ENCODE results near the gene AGBL4. TPM values are rescaled to one million over a fixed set of nuclear protein-coding genes. Genes with fewer than 3 reads are reported as not detected.

Gene AGBL4
- total and polyA plus RNA-seq, 9 of the 15 experiments (the other 6 are each of a cell fraction or from before 2014, with no cell fraction given): 0.11 TPM; not detected in 7

DNA sequence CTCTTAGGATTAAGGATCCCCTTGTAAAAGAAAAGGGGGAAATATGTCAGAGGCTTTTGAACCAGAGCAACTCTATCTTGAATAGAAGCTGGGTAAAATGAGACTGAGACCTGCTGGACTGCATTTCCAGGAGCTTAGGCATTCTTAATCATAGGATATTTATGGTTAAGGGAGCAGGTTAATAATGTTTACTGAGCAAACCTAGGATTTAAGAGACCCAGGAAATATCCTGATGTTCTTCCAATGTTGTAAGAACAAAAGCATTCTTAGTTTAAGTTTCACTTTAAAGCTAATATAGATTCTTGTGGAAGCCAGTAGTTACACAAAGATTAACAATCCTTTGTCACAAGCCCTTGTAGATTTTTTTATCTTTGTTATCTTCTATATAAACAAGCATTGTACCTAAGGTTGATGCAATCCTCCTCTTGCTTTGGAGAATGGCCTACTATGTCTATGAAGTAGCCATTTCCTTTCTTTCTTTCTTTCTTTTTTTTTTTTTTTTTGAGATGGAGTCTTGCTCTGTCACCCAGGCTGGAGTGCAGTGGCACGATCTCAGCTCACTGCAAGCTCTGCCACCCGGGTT, 676.9 kb downstream of the AGBL4 start:
- Histone ChIP-seq H3K4me2 (ENCODE audit: insufficient read depth, low read length) (no peak overlapping the region), H2AFZ (ENCODE audit: low read depth, low read length) (no peak overlapping the region), H3K9me1 (ENCODE audit: control insufficient read depth, insufficient read depth, low read length) (no peaks in the 10 kb centered on the region), H3K9me3 (replicated peaks; ENCODE audit: control insufficient read depth, insufficient read depth, low read depth, low read length) (no peaks in the 10 kb centered on the region), H4K20me1 (replicated peaks; ENCODE audit: control insufficient read depth, insufficient read depth, low read length) (no peaks in the 10 kb centered on the region), H3K27ac (ENCODE audit: extremely low read depth, low read depth, low read length) (no peak overlapping the region), H3K4me1 (replicated peaks in 1 of 2; ENCODE audit: control insufficient read depth in 2 of 2, insufficient read depth in 2 of 2, low read length in 2 of 2) (no peaks in the 10 kb centered on the region), H3K9ac (ENCODE audit: insufficient read depth in 1 of 2, low read depth in 2 of 2, low read length in 2 of 2) (no peak overlapping the region), H3K27me3 (ENCODE audit: control insufficient read depth in 2 of 2, insufficient read depth in 2 of 2, low read length in 2 of 2) (no peaks in the 10 kb centered on the region), H3K4me3 (no peak overlapping the region), H3K79me2 (ENCODE audit: control insufficient read depth, insufficient read depth, low read length) (no peaks in the 10 kb centered on the region), H3K36me3 (ENCODE audit: control insufficient read depth, insufficient read depth, low read length) (no peaks in the 10 kb centered on the region)
- FAIRE-seq: no peak
- CTCF ChIA-PET (ENCODE audit: low intra/inter-chr PET ratio): no interaction called here
- POLR2A ChIA-PET: interaction anchor here (0.6 kb wide), 1 partner anchor 1475 kb away, joined by 3 read pairs; no protein-coding TSS in a partner anchor
- DNase-seq (ENCODE audit: extremely low read depth in 1 of 4, low spot score in 3 of 4): no peak
- BruUV-seq (replicated peaks): no TSS peak
- in situ Hi-C loops (cut with MboI) (no loop called here), intact Hi-C loops (cut with micrococcal nuclease) (no loop called here)
- TF ChIP-seq NFATC3 (IDR thresholded peaks at IDR 0.05) (no peak), NBN (IDR thresholded peaks at IDR 0.05; ENCODE audit: low read depth) (no peak), GABPA (tag; conservative IDR thresholded peaks at IDR 0.05; ENCODE audit: low read depth) (no peak), DMBX1 (CRISPR knock-in tag; IDR thresholded peaks at IDR 0.05; ENCODE audit: borderline replicate concordance) (no peak), STAT5B (CRISPR knock-in tag; IDR thresholded peaks at IDR 0.05) (no peak)
- TF ChIP-seq, protein P1, sequence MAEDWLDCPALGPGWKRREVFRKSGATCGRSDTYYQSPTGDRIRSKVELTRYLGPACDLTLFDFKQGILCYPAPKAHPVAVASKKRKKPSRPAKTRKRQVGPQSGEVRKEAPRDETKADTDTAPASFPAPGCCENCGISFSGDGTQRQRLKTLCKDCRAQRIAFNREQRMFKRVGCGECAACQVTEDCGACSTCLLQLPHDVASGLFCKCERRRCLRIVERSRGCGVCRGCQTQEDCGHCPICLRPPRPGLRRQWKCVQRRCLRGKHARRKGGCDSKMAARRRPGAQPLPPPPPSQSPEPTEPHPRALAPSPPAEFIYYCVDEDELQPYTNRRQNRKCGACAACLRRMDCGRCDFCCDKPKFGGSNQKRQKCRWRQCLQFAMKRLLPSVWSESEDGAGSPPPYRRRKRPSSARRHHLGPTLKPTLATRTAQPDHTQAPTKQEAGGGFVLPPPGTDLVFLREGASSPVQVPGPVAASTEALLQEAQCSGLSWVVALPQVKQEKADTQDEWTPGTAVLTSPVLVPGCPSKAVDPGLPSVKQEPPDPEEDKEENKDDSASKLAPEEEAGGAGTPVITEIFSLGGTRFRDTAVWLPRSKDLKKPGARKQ (CRISPR knock-in tag; IDR thresholded peaks at IDR 0.05): no peak
- TF ChIP-seq, protein P2, sequence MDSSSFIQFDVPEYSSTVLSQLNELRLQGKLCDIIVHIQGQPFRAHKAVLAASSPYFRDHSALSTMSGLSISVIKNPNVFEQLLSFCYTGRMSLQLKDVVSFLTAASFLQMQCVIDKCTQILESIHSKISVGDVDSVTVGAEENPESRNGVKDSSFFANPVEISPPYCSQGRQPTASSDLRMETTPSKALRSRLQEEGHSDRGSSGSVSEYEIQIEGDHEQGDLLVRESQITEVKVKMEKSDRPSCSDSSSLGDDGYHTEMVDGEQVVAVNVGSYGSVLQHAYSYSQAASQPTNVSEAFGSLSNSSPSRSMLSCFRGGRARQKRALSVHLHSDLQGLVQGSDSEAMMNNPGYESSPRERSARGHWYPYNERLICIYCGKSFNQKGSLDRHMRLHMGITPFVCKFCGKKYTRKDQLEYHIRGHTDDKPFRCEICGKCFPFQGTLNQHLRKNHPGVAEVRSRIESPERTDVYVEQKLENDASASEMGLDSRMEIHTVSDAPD (CRISPR knock-in tag; IDR thresholded peaks at IDR 0.05): no peak
- TF ChIP-seq, protein P3, sequence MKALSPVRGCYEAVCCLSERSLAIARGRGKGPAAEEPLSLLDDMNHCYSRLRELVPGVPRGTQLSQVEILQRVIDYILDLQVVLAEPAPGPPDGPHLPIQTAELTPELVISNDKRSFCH (CRISPR knock-in tag; IDR thresholded peaks at IDR 0.05): no peak
- TF ChIP-seq, protein P3 (tag; IDR thresholded peaks at IDR 0.05): no peak
- TF ChIP-seq, protein P4, sequence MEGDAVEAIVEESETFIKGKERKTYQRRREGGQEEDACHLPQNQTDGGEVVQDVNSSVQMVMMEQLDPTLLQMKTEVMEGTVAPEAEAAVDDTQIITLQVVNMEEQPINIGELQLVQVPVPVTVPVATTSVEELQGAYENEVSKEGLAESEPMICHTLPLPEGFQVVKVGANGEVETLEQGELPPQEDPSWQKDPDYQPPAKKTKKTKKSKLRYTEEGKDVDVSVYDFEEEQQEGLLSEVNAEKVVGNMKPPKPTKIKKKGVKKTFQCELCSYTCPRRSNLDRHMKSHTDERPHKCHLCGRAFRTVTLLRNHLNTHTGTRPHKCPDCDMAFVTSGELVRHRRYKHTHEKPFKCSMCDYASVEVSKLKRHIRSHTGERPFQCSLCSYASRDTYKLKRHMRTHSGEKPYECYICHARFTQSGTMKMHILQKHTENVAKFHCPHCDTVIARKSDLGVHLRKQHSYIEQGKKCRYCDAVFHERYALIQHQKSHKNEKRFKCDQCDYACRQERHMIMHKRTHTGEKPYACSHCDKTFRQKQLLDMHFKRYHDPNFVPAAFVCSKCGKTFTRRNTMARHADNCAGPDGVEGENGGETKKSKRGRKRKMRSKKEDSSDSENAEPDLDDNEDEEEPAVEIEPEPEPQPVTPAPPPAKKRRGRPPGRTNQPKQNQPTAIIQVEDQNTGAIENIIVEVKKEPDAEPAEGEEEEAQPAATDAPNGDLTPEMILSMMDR (IDR thresholded peaks at IDR 0.05 in 2 of 3, conservative IDR thresholded peaks at IDR 0.05 in 1 of 3; ENCODE audit: insufficient read depth in 2 of 3, low read depth in 1 of 3, low read length in 3 of 3): no peak
- WGBS (ENCODE audit: insufficient coverage, low coverage, missing lambda C conversion rate): 0% methylated on average over 2 of the region's 2 CpGs
- no peak for ATAC-seq
